GM18511 (cell line): Measurements from ENCODE around the gene WNT3A.

ENCODE experiments used
- ATAC-seq: cut with Tn5 transposase; IDR thresholded peaks from one replicate; pipeline ENCODE4 v1.9.1; 2021; ENCODE audit warnings: mild to moderate bottlenecking, moderate library complexity; ENCODE audit not compliant: unreplicated experiment

Gene WNT3A

DNA sequence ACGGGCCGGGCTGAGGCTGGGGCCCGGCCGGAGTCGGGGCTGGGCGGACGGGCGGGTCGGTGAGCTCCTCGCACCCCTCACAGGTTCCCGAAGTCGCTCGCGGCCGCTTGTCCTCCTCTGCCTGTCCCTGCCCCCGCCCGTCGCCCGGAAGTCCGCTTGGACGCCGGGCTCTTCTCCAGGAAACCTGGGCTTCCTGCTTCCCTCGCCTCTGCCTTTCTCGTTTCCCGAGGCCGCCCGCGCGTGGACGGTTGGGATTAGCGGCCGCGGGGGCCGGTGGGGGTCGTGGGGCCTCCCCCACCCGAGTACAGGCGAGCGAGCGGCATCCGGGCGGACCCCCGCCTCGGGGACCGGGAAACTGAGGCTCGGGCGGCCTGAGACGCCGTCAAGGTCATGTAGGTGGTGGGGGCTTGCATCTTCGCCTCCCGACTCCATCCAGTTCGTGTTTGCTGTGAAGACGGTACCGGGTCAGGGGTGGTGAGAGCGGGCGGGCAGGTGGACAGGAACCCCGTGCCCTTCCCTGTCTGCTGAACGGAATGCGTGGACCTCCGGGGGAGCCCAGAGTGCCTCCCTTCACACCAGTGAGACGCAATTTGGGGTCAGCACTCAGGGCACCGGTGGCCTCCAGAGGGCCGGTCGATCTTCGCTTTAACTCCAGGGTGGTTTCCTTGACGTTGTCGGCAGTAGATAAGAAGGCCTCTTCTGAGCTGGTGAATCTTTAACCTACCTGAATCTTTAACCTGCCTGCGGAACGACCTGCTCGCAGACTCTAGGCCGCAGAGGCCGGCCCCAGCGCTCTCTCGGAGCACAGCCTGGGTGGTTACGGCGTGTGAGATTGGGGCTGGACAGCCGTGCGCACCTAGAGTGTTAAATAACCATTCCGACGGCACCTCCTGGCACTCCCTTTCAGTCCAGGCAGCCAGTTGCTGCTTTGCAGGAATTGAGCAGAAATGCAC is 76.4 kb downstream of the WNT3A start:
- ATAC-seq, result peak; percentile 26

GRCh38 chr1:228083871-228084278 is 77.1 kb downstream of the WNT3A start:
- ATAC-seq, result no peak

DNA sequence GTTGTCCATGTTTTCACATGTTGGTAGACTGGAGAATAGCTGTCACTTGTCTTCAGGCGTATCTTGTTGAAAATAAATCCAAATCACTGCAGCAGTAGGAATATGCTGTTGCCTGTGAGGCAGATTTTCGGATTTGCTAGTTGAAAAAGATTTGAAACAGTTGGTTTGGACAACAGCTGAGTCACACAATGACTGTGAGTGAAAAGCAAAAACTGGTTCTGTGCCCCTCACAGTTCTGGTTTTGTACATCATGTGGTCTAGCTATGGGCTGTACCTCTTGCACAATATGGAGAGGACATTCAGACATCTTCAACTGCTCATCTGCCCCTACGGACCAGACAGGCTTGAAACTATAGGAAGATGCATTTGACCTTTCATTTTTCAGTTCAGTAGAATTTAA is 77.5 kb downstream of the WNT3A start:
- ATAC-seq, result no peak

DNA sequence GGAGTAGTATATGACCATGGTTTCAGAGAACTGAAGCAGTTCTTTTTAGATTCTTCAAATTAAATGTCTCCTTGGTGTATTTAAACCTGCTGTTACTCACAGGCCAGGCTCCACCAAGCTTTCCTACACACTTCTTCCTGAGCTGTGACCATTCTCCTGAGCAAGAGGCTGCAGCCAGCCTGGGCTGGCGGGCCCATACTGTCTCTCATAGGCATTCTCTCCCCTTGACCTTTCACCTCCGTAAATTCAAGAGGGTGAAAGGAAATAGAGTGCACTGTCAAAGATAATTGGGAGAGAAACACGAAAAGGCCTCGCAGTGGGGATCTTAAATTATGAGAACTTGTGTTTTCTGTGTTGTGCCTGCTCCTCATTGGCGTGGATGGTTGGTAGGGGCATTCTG is 78.0 kb downstream of the WNT3A start:
- no peak for ATAC-seq

GRCh38 chr1:228085287-228085951 is 78.6 kb downstream of the WNT3A start:
- no peak for ATAC-seq

DNA sequence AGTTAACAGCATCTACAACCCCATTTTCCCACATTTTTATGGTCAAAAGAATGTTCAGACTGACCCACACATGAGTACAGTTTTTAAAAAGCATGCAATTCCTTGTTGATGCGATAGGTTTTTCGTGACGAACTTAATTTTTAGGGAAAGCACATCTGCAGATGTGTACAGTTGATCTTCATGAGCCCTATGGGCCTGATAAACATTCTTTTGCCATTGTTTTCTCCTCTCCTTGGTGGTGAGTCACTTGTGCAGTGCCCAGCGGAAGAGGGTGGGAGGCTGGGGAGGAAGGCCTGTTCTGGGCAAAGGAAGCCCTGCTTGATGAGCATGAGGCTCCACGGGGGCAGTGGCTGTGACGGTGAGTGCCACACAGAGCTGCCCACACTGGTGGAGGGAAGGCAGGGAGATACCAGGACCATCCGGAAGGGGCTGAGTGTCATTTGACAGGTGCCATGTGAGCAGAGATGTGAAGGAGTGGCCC is 81.0 kb downstream of the WNT3A start:
- no peak for ATAC-seq

DNA sequence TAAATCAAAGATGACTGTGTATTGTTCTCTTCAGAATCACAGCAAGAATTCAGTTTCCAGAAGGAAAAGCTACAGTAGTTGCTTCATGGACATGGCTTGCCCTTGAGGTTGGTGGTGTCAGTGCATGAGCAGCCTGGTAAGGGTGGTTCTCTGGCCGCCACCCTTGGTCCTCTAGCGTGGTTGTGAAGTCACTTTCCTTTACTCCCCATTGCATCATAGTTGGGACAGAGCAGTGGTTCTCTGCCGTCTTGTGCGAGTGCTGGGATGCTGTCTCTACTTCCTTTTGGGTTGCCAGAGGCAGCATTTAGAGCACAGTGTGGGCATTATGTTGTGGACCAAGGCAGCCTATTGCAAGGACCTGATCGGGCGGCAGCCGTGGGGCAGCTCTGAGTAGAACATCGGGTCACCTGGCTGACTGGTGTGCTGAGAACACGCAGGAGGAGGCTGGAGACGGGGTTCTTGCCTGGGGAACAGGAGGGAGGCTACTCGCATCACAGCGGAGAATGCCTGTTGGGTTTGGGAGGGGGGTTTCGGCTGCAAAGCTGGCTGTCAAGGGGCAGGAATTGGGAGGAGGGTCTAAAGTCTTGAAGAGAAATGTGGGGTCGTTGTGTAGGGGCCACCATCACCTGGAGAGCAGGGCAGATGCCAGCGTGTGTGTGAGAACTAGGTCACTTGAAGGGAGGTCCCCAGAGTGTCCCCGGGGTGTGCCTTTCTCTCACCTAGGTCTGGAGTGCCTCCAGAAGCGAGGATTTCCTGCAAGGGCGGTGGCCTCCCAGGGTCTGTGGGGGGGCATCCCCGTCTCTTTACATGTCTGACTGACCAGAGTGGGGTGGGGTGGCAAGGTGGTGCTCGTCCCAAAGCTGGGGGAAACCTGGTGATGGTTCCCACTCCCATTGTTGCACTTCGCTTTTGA is 82.0 kb downstream of the WNT3A start:
- ATAC-seq, result no peak

DNA sequence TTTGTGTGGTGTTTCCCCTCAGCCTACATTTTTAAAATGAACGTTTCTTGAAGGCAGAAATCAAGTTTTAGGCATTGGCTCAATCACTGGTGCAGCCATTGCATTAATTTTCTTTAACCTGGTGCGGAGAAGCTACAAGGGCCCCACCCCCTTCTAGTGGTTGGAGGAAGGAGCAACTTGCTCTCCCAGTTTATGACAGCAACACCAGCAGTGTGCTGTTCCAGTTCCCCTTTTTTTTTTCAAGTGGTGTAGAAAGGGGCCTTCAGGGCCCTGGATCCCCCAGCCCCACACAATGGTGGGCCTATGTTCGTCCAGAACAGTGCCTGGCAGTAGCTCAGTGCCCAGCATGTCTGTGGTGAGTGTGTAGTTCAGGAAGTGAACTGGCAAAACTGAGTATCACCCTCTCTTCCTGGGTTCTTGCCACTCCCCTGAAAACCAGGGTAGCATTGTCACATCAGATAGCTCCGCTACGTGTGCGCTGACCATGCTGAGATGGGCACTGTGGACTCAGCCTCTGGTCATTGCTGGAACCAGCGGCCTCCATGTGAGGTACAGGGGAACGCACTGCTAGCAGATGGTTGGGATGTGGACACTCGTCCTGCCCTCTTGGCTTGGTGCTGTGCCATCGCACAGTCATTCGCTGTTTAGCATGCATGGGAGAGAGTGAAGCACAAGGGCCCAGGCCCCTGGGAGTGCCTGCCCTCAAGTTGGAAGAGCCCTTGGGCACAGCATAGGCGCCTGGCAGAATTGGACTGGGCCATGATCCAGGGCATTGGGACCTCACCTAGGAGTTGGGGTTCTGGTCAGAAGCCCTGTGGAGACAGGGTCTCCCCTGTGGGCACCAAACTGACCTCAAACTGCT is 83.0 kb downstream of the WNT3A start:
- ATAC-seq, result peak; percentile 46

DNA sequence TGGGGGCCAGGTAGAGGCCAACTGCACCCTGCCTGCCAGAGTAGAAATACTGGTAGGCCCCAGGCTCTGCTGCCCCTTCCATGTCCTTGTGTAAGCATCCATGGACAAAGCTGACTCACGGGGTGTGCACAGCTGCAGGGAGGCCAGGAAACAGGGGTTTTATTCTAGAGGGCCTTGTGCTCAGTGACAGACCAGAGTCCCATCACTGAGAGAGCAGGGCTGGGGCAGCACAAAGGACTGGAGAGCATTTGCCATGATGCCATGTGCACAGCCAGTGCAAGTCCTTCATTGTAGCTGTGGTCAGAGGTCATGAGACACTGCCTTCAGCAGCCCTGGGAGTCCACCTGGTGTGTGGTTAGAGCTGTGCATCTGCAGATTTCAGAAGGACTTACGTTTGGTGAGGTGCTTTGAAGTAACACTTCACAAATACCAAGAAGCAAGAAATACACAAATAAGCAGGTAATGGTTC is 83.8 kb downstream of the WNT3A start:
- ATAC-seq, result peak; percentile 55

GRCh38 chr1:228091084-228091483 is 84.3 kb downstream of the WNT3A start:
- no peak for ATAC-seq

GRCh38 chr1:228092342-228093049 is 85.7 kb downstream of the WNT3A start:
- no peak for ATAC-seq

DNA sequence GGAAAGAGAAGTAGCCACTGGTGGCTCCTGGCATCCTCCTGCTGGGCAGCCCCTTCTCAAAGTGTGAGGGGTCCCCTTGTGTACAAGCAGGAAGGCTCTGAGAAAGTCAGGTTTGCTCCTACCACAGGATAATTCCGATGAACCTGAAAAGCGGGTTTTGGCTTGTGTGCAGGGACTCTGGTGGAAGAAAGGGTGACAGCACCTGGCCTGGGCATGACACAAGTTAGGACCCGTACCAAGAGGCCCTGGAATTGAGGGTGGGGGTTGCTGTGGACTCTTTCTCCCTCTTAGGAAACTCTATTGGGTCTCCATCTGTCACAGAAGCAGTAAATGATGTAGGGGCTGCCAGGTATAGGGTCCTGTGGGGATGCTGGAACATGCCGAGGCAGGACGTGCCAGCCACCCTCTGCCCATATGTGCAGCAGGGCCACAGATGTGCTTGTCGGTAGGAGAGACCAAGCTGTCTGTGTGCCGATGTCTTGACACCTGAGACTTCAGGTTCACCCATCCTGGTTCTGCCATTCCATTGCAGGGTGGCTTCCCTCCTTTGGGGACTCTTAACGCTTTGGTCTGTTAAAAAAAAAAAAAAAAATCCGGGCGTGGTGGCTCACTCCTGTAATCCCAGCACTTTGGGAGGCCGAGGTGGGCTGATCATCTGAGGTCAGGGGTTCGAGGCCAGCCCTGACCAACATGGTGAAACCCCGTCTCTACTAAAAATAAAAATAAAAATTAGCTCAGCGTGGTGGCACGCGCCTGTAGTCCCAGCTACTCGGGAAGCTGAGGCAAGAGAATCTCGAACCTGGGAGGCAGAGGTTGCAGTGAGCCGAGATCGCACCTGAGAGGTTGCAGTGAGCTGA is 86.5 kb downstream of the WNT3A start:
- ATAC-seq, result no peak

DNA sequence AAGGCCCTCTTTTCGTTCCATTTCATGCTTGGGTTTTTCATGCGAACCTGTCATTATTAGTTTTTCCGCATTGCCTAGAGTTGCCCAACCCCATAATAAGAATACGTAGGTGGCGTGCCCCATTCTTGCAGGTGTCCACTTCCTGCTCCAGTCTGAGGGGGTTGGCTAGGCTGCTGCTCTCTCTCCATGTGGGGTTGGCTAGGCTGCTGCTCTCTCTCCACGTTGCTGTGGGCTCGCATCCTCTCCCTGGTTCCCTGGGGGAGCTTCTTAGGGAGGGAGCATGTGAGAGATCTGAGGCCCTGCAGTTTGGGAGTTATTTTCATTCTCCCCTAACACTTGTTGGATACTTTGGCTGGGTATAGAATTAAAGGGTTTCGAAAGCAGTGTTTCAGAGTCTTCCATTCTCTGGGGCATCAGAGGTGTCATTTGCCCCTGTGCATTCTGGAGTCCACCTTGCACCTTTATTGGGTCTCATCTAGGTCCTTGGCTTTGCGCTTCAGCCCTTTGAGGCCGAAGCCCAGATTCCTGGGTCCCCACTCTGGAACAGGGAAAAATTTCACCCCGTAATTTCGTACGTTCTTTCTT is 87.7 kb downstream of the WNT3A start:
- ATAC-seq, result no peak

GRCh38 chr1:228095161-228095560 is 88.4 kb downstream of the WNT3A start:
- ATAC-seq, result no peak

DNA sequence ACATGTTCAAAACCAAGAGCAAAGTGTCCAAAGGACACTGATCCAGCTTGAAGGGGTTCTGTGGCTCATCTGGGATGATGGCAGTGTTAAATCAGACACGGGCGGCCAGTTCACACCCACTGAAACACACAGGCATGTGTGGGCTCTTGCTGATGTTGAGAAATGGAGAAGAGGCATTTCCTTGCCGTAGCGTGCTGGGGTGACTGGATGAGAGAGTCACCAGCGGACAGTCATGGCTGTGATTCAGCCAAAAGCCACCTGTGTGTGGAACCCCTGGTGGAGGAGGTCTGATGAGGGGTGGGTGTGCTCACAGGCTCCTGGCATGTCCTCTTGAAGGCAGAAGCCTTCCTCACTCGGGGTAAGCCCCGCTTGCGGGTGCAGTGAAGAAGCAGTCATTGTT is 89.1 kb downstream of the WNT3A start:
- no peak for ATAC-seq

- ATAC-seq, result no peak
These were observed 89.9 kb downstream of the WNT3A start for GRCh38 chr1:228096416-228097332.
